HepG2 (cell line): ENCODE data around the gene VPS50. TPM values are rescaled to one million over a fixed set of nuclear protein-coding genes. Genes with fewer than 3 reads are reported as not detected.

ENCODE experiments used
- ATF7 ChIP-seq, 2 experiments: fragments of 450-650 bp in 1 of 2; sonication (generic) in 1 of 2; formaldehyde crosslinking in 1 of 2; IDR thresholded peaks; 2 replicates each; pipeline versions ENCODE4 v1.4.0 to v1.6.1; 2016 to 2020; ENCODE audit warnings: antibody characterized with exemption in 1 of 2, mild to moderate bottlenecking in 1 of 2, missing genetic modification reagents in 1 of 2
- CEBPZ ChIP-seq: IDR thresholded peaks from 2 replicates; pipeline ENCODE4 v1.6.1; 2012; ENCODE audit warnings: low read length, improper control_type of control experiment
- ERF ChIP-seq: IDR thresholded peaks from 2 replicates; pipeline ENCODE4 v1.6.1; 2018; ENCODE audit warnings: missing biosample characterization, missing genetic modification reagents
- FOXM1 ChIP-seq: sonication (generic); formaldehyde crosslinking; IDR thresholded peaks from 2 replicates; pipeline ENCODE4 v1.5.0; 2020; ENCODE audit warnings: missing genetic modification reagents
- GABPB1 ChIP-seq: IDR thresholded peaks from 2 replicates; pipeline ENCODE4 v1.6.1; 2016; ENCODE audit warnings: mild to moderate bottlenecking, missing genetic modification reagents, moderate library complexity, missing compliant biosample characterization
- MEIS1 ChIP-seq: sonication (generic); formaldehyde crosslinking; IDR thresholded peaks from 2 replicates; pipeline ENCODE4 v1.9.0; 2021; ENCODE audit warnings: mild to moderate bottlenecking, missing genetic modification reagents, moderate library complexity, borderline replicate concordance
- NRL ChIP-seq: sonication (generic); formaldehyde crosslinking; IDR thresholded peaks from 2 replicates; pipeline ENCODE4 v1.5.0; 2020; ENCODE audit warnings: missing genetic modification reagents, mild to moderate bottlenecking, moderate library complexity, borderline replicate concordance
- PBX3 ChIP-seq: sonication (generic); formaldehyde crosslinking; IDR thresholded peaks from 2 replicates; pipeline ENCODE4 v1.8.1; 2023; ENCODE audit warnings: missing genetic modification reagents, inconsistent platforms, borderline replicate concordance
- POLR2AphosphoS2 ChIP-seq: IDR thresholded peaks from 2 replicates; pipeline ENCODE4 v1.6.1; 2011; ENCODE audit warnings: low read depth, low read length, improper control_type of control experiment
- PPARG ChIP-seq: conservative IDR thresholded peaks from 2 replicates; pipeline ENCODE4 v1.6.1; 2016; ENCODE audit warnings: missing biosample characterization, missing genetic modification reagents
- RBM22 ChIP-seq: fragments of 200-400 bp; formaldehyde crosslinking; optimal IDR thresholded peaks from 2 replicates; pipeline ENCODE3; 2017; ENCODE audit warnings: mild to moderate bottlenecking, low read length, moderate library complexity
- REPIN1 ChIP-seq: sonication (generic); formaldehyde crosslinking; IDR thresholded peaks from 2 replicates; pipeline ENCODE4 v1.8.0; 2022; ENCODE audit warnings: missing genetic modification reagents, low read depth, mild to moderate bottlenecking, borderline replicate concordance
- SP2 ChIP-seq: sonication (generic); formaldehyde crosslinking; IDR thresholded peaks from 2 replicates; pipeline ENCODE4 v1.5.1; 2020; ENCODE audit warnings: mild to moderate bottlenecking, missing genetic modification reagents
- ZFP36L1 ChIP-seq: sonication (generic); formaldehyde crosslinking; IDR thresholded peaks from 2 replicates; pipeline ENCODE4 v1.8.0; 2022; ENCODE audit warnings: mild to moderate bottlenecking, missing genetic modification reagents, moderate library complexity
- ZFP36L2 ChIP-seq: sonication (generic); formaldehyde crosslinking; IDR thresholded peaks from 2 replicates; pipeline ENCODE4 v1.4.0; 2020; ENCODE audit warnings: missing genetic modification reagents
- ZNF615 ChIP-seq: sonication (generic); formaldehyde crosslinking; IDR thresholded peaks from 2 replicates; pipeline ENCODE4 v1.5.0; 2020; ENCODE audit warnings: mild to moderate bottlenecking, missing genetic modification reagents, borderline replicate concordance
- ZNF678 ChIP-seq: sonication (generic); formaldehyde crosslinking; IDR thresholded peaks from 2 replicates; pipeline ENCODE4 v1.4.0; 2020; ENCODE audit warnings: mild to moderate bottlenecking, missing genetic modification reagents
- ZSCAN29 ChIP-seq: sonication (generic); formaldehyde crosslinking; conservative IDR thresholded peaks from 2 replicates; pipeline ENCODE4 v1.4.0; 2020; ENCODE audit warnings: mild to moderate bottlenecking, missing genetic modification reagents
- ZSCAN30 ChIP-seq: sonication (generic); formaldehyde crosslinking; IDR thresholded peaks from 2 replicates; pipeline ENCODE4 v1.5.0; 2020; ENCODE audit warnings: mild to moderate bottlenecking, missing genetic modification reagents
- polyA plus RNA-seq, 8 experiments: library from polyadenylated mRNA; depleted of rRNA in 3 of 8; stranded (reverse) in 7 of 8; unstranded in 1 of 8; fragments of >200 nt; fragmentation: Illumina TruSeq in 4 of 8; extraction: Trizol in 4 of 8; gene quantifications; 2 replicates each; pipeline versions ENCODE4 v1.2.1 to v1.2.3, GENCODE V29; 2011 to 2016; ENCODE audit warnings: low read depth in 4 of 8, missing spikeins in 1 of 8, mixed read lengths in 1 of 8; ENCODE audit not compliant: insufficient read depth in 1 of 8
- total RNA-seq, 5 experiments: library from RNA; depleted of rRNA; stranded (reverse); fragments of >200 nt; fragmentation: Illumina TruSeq; extraction: Trizol; gene quantifications; 2 replicates each; pipeline ENCODE4 v1.2.3, GENCODE V29; 2016; ENCODE audit warnings: low read depth in 1 of 5

The VPS50 gene
- total and polyA plus RNA-seq, 2 of the 13 experiments (the other 11 are each of a cell fraction or from before 2014, with no cell fraction given): 10.3 to 20.4 TPM

GRCh38 chr7:93231799-93232672 is at the start of gene VPS50 (continued):
- TF ChIP-seq REPIN1 (CRISPR knock-in tag) (peak; percentile 37; the same call in 1 of the 2 replicates), CEBPZ (no peak), ZNF678 (CRISPR knock-in tag) (peak; percentile 43; the same call in 1 of the 2 replicates), GABPB1 (CRISPR knock-in tag) (peak; percentile 86), ZNF615 (CRISPR knock-in tag) (no peak), PPARG (CRISPR knock-in tag) (no peak), POLR2AphosphoS2 (no peak), MEIS1 (CRISPR knock-in tag) (no peak), ZFP36L2 (CRISPR knock-in tag) (no peak), PBX3 (CRISPR knock-in tag) (no peak), ZFP36L1 (CRISPR knock-in tag) (no peak), ATF7 (IDR thresholded peaks at IDR 0.05) (no peak), ATF7 (CRISPR knock-in tag; IDR thresholded peaks at IDR 0.05) (no peak), ERF (0 out of 2 replicates have a peak, but pooled peaks have one; percentile 25), SP2 (no peak), FOXM1 (CRISPR knock-in tag) (no peak), ZSCAN30 (no peak), ZSCAN29 (CRISPR knock-in tag) (0 out of 2 replicates have a peak, but pooled peaks have one; percentile 62), NRL (CRISPR knock-in tag) (no peak), RBM22 (no peak)
